Esophagus muscularis mucosa (tissue), 4 donors: Measurements from ENCODE around the gene C6orf62. TPM values are rescaled to one million over a fixed set of nuclear protein-coding genes. Genes with fewer than 3 reads are reported as not detected.
"Not testable (repeated sequence)": the region's sequence is repeated elsewhere in the genome, so short reads cannot be mapped to it uniquely, and the experiment has no call there.

Experiments
- DNase-seq: peaks from one replicate; pipeline ENCODE4 v3.0.0-alpha.2; 2017; ENCODE audit errors: extremely low spot score
- H3K27ac ChIP-seq, 4 donors: fragments of 200-600 bp; sonication (generic); replicated peaks in 1 of 4; 1 replicate in 3 of 4; 2 replicates in 1 of 4; pipeline ENCODE4 v1.5.1; 2016 to 2019; ENCODE audit warnings: mild to moderate bottlenecking in 1 of 4
- H3K27me3 ChIP-seq, 4 donors: fragments of 200-600 bp; sonication (generic); one replicate each; pipeline versions ENCODE4 v1.5.1 to v1.6.0; 2016 to 2019
- H3K36me3 ChIP-seq, 4 donors: fragments of 200-600 bp; sonication (generic); one replicate each; pipeline ENCODE4 v1.5.1; 2016 to 2019
- H3K4me1 ChIP-seq, 4 donors: fragments of 200-600 bp; sonication (generic); one replicate each; pipeline ENCODE4 v1.5.1; 2016 to 2019
- H3K4me3 ChIP-seq, 4 donors: fragments of 200-600 bp; sonication (generic); 1 replicate in 2 of 4; 2 replicates in 2 of 4; pipeline ENCODE4 v1.5.1; 2016 to 2019; ENCODE audit warnings: mild to moderate bottlenecking in 4 of 4, moderate library complexity in 1 of 4
- H3K9me3 ChIP-seq, 4 donors: fragments of 200-600 bp; sonication (generic); 1 replicate in 3 of 4; 2 replicates in 1 of 4; pipeline ENCODE4 v1.5.1; 2016 to 2019
- EP300 ChIP-seq: sonication (generic); formaldehyde crosslinking; IDR thresholded peaks from one replicate; pipeline ENCODE4 v1.6.1; 2017; ENCODE audit warnings: antibody characterized with exemption
- POLR2A ChIP-seq: fragments of 450-650 bp; IDR thresholded peaks from one replicate; pipeline ENCODE4 v1.6.1; 2017; ENCODE audit warnings: antibody characterized with exemption, moderate library complexity, mild to moderate bottlenecking, low read depth
- POLR2AphosphoS5 ChIP-seq, 2 donors: sonication (generic); formaldehyde crosslinking; IDR thresholded peaks; one replicate each; pipeline ENCODE4 v1.6.1; 2017; ENCODE audit warnings: antibody characterized with exemption in 2 of 2
- WGBS: methylation state at CpG from one replicate; pipeline ENCODE4 v1.1.5; 2018; 5-methylcytosine and 5-hydroxymethylcytosine counted together
- intact Hi-C: fragments of 100-400 bp; cut with DNase I; formaldehyde crosslinking; loops from one replicate; pipeline ENCODE4 v1.15.1; 2023
- total RNA-seq, 4 donors: library from RNA; depleted of rRNA; stranded (reverse); fragments of >200 nt; gene quantifications; one replicate each; pipeline versions ENCODE4 v1.1.0 to v1.2.1, GENCODE V29; 2016
- TF ChIP-seq, protein P1 (sequence below), 3 experiments: fragments of 200-600 bp in 2 of 3; fragments of 450-650 bp in 1 of 3; sonication (generic) in 2 of 3; IDR thresholded peaks; one replicate each; pipeline ENCODE4 v1.5.1; 2017 to 2019; ENCODE audit warnings: antibody characterized with exemption in 3 of 3, mild to moderate bottlenecking in 2 of 3, moderate library complexity in 1 of 3

The C6orf62 gene
- total RNA-seq, 4 donors from 2014 or later: 30.7 to 50.5 (median 40.9) TPM

DNA sequence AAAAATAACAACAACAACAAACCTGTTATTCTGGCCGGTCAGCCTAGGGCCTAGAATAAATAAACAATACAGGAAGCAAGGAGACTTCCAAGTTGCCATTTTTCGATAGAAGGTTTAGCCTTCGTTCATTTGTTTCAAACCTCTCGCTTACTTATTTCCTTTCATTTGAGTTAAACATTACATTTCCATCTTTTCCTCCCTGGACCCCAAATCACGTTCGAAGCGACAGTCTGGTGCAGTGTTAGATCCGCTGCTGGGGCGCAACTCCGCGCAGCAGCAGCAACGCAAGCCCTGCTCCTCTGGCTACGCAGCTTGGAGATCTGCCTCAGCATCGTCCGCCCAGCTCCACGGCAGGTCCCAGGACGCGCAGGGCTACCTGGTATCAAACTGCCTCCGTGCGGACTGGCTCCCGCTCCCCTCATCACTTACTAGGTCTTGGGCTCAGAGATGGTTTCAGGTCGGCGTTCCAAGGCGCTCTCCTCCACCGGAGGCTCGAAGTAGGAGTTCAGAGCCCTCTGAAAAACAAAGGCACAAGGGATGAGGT is 52.8 kb downstream of the C6orf62 start:
- peak overlapping the region; percentile 78 to 92 (median 83) for H3K4me3 ChIP-seq
- WGBS: under 1% methylated on average over 24 of the region's 26 CpGs
- H3K9me3 ChIP-seq: no peaks in the 10 kb centered on the region
- no peak for DNase-seq
- peaks cover 26 to 46% (median 36%) of the 10 kb centered on the region in 4 donors for H3K4me1 ChIP-seq
- intact Hi-C loops: loop anchor here (5.0 kb wide), 2 partner anchors 51 to 84 kb away; partner anchors contain the start of gene C6orf62
- H3K36me3 ChIP-seq: peaks cover 0 to 29% (median 21%) of the 10 kb centered on the region in 4 donors
- H3K27me3 ChIP-seq: no peaks in the 10 kb centered on the region
- TF ChIP-seq EP300 (no peak), POLR2A (no peak), POLR2AphosphoS5 (IDR thresholded peaks at IDR 0.05) (no peak)
- TF ChIP-seq, protein P1, sequence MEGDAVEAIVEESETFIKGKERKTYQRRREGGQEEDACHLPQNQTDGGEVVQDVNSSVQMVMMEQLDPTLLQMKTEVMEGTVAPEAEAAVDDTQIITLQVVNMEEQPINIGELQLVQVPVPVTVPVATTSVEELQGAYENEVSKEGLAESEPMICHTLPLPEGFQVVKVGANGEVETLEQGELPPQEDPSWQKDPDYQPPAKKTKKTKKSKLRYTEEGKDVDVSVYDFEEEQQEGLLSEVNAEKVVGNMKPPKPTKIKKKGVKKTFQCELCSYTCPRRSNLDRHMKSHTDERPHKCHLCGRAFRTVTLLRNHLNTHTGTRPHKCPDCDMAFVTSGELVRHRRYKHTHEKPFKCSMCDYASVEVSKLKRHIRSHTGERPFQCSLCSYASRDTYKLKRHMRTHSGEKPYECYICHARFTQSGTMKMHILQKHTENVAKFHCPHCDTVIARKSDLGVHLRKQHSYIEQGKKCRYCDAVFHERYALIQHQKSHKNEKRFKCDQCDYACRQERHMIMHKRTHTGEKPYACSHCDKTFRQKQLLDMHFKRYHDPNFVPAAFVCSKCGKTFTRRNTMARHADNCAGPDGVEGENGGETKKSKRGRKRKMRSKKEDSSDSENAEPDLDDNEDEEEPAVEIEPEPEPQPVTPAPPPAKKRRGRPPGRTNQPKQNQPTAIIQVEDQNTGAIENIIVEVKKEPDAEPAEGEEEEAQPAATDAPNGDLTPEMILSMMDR (IDR thresholded peaks at IDR 0.05): no peak
- H3K27ac ChIP-seq: peak overlapping the region; percentile 86 to 92 (median 88)

- no peak for DNase-seq
- Histone ChIP-seq H3K27ac (no peak overlapping the region), H3K27me3 (no peaks in the 10 kb centered on the region), H3K9me3 (no peaks in the 10 kb centered on the region), H3K4me3 (no peak overlapping the region), H3K4me1 (peaks cover 26 to 52% (median 38%) of the 10 kb centered on the region in 4 donors), H3K36me3 (peaks cover 0 to 29% (median 21%) of the 10 kb centered on the region in 4 donors)
- TF ChIP-seq, protein P1 (IDR thresholded peaks at IDR 0.05): no peak
- TF ChIP-seq POLR2A (no peak), POLR2AphosphoS5 (IDR thresholded peaks at IDR 0.05) (no peak), EP300 (no peak)
- intact Hi-C loops: no loop called here
- 95% methylated on average over 7 of the region's 7 CpGs for WGBS
Observed at GRCh38 chr6:24664046-24664987, 54.6 kb downstream of the C6orf62 start.

DNA sequence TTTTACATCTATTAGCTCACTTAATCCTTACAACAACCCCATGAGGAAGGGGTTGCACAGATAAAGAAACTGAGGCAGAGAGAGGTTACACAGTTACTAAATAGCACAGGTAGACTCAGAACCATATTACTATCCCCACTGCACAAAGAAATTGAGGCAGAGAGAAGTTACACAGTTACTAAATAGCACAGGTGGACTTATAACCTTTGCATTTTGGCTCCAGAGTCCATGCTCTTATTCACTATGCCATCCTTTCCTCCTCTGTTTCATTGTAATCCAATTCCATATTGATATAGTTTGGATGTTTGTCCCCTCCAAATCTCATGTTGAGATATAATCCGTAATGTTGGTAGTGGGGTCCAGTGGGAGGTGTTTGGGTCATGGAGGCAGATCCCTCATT is 55.8 kb downstream of the C6orf62 start:
- Histone ChIP-seq H3K4me3 (no peak overlapping the region), H3K9me3 (no peaks in the 10 kb centered on the region), H3K27ac (no peak overlapping the region), H3K27me3 (no peaks in the 10 kb centered on the region), H3K36me3 (peaks cover 0 to 33% (median 22%) of the 10 kb centered on the region in 4 donors), H3K4me1 (peaks cover 22 to 45% (median 35%) of the 10 kb centered on the region in 4 donors)
- no peak for DNase-seq
- intact Hi-C loops: no loop called here
- 92% methylated on average over 1 of the region's 1 CpG for WGBS
- TF ChIP-seq EP300 (no peak), POLR2AphosphoS5 (IDR thresholded peaks at IDR 0.05) (no peak), POLR2A (no peak)
- TF ChIP-seq, protein P1 (IDR thresholded peaks at IDR 0.05): no peak

- Histone ChIP-seq H3K4me1 (peaks cover 14 to 37% (median 26%) of the 10 kb centered on the region in 4 donors), H3K27ac (no peak overlapping the region), H3K36me3 (peaks cover 0 to 38% (median 22%) of the 10 kb centered on the region in 4 donors), H3K27me3 (no peaks in the 10 kb centered on the region), H3K9me3 (no peaks in the 10 kb centered on the region), H3K4me3 (no peak overlapping the region)
- WGBS: 95% methylated on average over 10 of the region's 10 CpGs
- TF ChIP-seq POLR2AphosphoS5 (IDR thresholded peaks at IDR 0.05) (no peak), POLR2A (no peak), EP300 (no peak)
- TF ChIP-seq, protein P1 (IDR thresholded peaks at IDR 0.05): no peak
- intact Hi-C loops: no loop called here
- DNase-seq: no peak
Observed at GRCh38 chr6:24662236-24662635, 56.7 kb downstream of the C6orf62 start.

DNA sequence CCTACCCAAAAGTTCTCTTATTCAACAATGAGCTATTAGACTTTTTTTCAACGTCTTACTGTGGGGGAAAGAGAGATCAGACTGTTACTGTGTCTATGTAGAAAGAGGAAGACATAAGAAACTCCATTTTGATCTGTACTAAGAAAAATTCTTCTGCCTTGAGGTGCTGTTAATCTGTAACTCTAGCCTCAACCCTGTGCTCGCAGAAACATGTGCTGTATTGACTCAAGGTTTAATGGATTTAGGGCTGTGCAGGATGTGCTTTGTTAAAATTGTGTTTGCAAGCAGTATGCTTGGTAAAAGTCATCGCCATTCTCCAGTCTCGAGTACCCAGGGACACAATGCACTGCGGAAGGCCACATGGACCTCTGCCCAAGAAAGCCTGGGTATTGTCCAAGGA is 57.2 kb downstream of the C6orf62 start:
- intact Hi-C loops: not testable (repeated sequence)
- H3K36me3 ChIP-seq: peaks cover 0 to 38% (median 24%) of the 10 kb centered on the region in 4 donors

More for the DNA sequence above, 57.2 kb downstream of the C6orf62 start:
- not testable (repeated sequence) for H3K27me3 ChIP-seq, H3K27ac ChIP-seq, H3K9me3 ChIP-seq, H3K4me3 ChIP-seq, DNase-seq
- peaks cover 14 to 37% (median 26%) of the 10 kb centered on the region in 4 donors for H3K4me1 ChIP-seq
- WGBS: 85% methylated on average over 5 of the region's 5 CpGs
